HepG2 (cell line): ENCODE measurements around the gene TGIF1. TPM values are rescaled to one million over a fixed set of nuclear protein-coding genes. Genes with fewer than 3 reads are reported as not detected.

Source experiments
- DNMT3B ChIP-seq: conservative IDR thresholded peaks from 2 replicates; pipeline ENCODE4 v1.6.1; 2016; ENCODE audit warnings: missing biosample characterization, control low read depth
- MEIS2 ChIP-seq: sonication (generic); formaldehyde crosslinking; IDR thresholded peaks from 2 replicates; pipeline ENCODE4 v1.9.0; 2021; ENCODE audit warnings: mild to moderate bottlenecking, missing genetic modification reagents
- NBN ChIP-seq: fragments of 450-650 bp; conservative IDR thresholded peaks from 2 replicates; pipeline ENCODE4 v1.6.1; 2017
- REL ChIP-seq: sonication (generic); formaldehyde crosslinking; conservative IDR thresholded peaks from 2 replicates; pipeline ENCODE4 v1.8.0; 2022; ENCODE audit warnings: mild to moderate bottlenecking, missing genetic modification reagents, moderate library complexity
- ZBTB38 ChIP-seq: sonication (generic); formaldehyde crosslinking; IDR thresholded peaks from 2 replicates; pipeline ENCODE4 v1.5.1; 2020; ENCODE audit warnings: mild to moderate bottlenecking, missing genetic modification reagents
- ZNF3 ChIP-seq: IDR thresholded peaks from 2 replicates; pipeline ENCODE4 v1.7.0; 2017; ENCODE audit warnings: inconsistent platforms
- ZNF333 ChIP-seq: sonication (generic); formaldehyde crosslinking; IDR thresholded peaks from 2 replicates; pipeline ENCODE4 v1.4.0; 2020; ENCODE audit warnings: mild to moderate bottlenecking, missing genetic modification reagents, borderline replicate concordance
- ZNF605 ChIP-seq: sonication (generic); formaldehyde crosslinking; IDR thresholded peaks from 2 replicates; pipeline ENCODE4 v1.8.0; 2022; ENCODE audit warnings: mild to moderate bottlenecking, missing genetic modification reagents
- ZNF629 ChIP-seq: sonication (generic); formaldehyde crosslinking; conservative IDR thresholded peaks from 2 replicates; pipeline ENCODE4 v1.5.0; 2020; ENCODE audit warnings: missing genetic modification reagents
- polyA plus RNA-seq, 8 experiments: library from polyadenylated mRNA; depleted of rRNA in 3 of 8; stranded (reverse) in 7 of 8; unstranded in 1 of 8; fragments of >200 nt; fragmentation: Illumina TruSeq in 4 of 8; extraction: Trizol in 4 of 8; gene quantifications; 2 replicates each; pipeline versions ENCODE4 v1.2.1 to v1.2.3, GENCODE V29; 2011 to 2016; ENCODE audit warnings: low read depth in 4 of 8, missing spikeins in 1 of 8, mixed read lengths in 1 of 8; ENCODE audit not compliant: insufficient read depth in 1 of 8
- total RNA-seq, 5 experiments: library from RNA; depleted of rRNA; stranded (reverse); fragments of >200 nt; fragmentation: Illumina TruSeq; extraction: Trizol; gene quantifications; 2 replicates each; pipeline ENCODE4 v1.2.3, GENCODE V29; 2016; ENCODE audit warnings: low read depth in 1 of 5
- TF ChIP-seq, protein P1 (sequence below): sonication (generic); formaldehyde crosslinking; IDR thresholded peaks from 2 replicates; pipeline ENCODE4 v1.4.0; 2020; ENCODE audit warnings: mild to moderate bottlenecking, missing genetic modification reagents
- TF ChIP-seq, protein P2 (sequence below): sonication (generic); formaldehyde crosslinking; IDR thresholded peaks from 2 replicates; pipeline ENCODE4 v1.5.0; 2020; ENCODE audit warnings: mild to moderate bottlenecking, missing genetic modification reagents
- TF ChIP-seq, protein P3 (sequence below): sonication (generic); formaldehyde crosslinking; IDR thresholded peaks from 2 replicates; pipeline ENCODE4 v1.5.0; 2020; ENCODE audit warnings: mild to moderate bottlenecking, missing genetic modification reagents, borderline replicate concordance

Gene TGIF1
- total and polyA plus RNA-seq, 2 of the 13 experiments (the other 11 are each of a cell fraction or from before 2014, with no cell fraction given), result 50.0 to 76.1 TPM

DNA sequence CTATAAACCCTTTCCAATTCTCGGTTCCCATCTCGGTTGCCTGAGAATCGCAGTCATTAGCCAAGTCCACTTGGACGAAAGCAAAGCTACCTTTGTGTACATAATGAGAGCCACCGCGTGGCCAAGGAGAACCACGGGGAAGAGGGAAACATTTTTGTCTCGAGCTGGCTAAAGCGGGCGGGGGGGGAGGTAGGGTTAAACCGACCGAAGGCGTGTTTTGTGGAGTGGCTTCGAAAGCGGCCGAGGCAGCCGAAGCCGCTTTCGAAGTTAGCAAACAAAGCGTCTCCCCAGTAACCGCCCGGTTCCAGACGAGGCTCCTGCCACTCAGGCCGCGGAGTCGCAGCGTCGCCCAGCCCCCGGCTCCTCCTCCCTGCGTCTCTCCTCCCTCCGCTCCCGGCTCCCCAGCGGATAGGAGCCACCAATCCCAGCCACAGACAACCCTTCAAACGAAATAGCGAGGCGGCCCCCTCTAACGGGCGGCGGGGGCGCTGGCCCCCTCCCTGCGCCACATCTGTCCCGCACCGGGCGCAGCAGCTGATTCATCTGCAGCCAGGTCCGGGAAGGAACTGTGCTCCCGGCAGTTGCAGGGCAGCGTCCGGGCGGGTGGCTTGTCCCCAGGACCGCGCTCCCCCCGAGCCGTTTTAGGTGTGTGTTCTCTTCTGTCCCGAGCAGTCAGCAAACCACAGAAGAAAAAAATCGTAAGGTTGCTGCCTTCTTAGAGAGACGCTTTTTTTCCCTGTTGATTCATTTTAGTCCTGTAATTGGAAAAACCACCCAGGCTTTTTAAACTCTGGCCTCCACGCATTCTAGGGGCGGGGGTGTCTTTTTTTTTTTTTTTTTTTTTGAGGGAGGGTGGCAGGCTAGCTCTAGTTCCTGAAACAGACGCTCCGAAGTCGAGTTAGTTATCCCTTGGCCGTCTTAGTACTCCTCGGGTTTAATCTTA, 1.8 kb upstream of the TGIF1 start (continued):
- TF ChIP-seq, protein P1, sequence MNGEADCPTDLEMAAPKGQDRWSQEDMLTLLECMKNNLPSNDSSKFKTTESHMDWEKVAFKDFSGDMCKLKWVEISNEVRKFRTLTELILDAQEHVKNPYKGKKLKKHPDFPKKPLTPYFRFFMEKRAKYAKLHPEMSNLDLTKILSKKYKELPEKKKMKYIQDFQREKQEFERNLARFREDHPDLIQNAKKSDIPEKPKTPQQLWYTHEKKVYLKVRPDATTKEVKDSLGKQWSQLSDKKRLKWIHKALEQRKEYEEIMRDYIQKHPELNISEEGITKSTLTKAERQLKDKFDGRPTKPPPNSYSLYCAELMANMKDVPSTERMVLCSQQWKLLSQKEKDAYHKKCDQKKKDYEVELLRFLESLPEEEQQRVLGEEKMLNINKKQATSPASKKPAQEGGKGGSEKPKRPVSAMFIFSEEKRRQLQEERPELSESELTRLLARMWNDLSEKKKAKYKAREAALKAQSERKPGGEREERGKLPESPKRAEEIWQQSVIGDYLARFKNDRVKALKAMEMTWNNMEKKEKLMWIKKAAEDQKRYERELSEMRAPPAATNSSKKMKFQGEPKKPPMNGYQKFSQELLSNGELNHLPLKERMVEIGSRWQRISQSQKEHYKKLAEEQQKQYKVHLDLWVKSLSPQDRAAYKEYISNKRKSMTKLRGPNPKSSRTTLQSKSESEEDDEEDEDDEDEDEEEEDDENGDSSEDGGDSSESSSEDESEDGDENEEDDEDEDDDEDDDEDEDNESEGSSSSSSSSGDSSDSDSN (CRISPR knock-in tag), result peak; percentile 89
- TF ChIP-seq, protein P2, sequence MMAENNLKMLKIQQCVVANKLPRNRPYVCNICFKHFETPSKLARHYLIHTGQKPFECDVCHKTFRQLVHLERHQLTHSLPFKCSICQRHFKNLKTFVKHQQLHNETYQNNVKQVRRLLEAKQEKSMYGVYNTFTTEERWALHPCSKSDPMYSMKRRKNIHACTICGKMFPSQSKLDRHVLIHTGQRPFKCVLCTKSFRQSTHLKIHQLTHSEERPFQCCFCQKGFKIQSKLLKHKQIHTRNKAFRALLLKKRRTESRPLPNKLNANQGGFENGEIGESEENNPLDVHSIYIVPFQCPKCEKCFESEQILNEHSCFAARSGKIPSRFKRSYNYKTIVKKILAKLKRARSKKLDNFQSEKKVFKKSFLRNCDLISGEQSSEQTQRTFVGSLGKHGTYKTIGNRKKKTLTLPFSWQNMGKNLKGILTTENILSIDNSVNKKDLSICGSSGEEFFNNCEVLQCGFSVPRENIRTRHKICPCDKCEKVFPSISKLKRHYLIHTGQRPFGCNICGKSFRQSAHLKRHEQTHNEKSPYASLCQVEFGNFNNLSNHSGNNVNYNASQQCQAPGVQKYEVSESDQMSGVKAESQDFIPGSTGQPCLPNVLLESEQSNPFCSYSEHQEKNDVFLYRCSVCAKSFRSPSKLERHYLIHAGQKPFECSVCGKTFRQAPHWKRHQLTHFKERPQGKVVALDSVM, result peak; percentile 38
- TF ChIP-seq NBN (no peak), REL (CRISPR knock-in tag) (peak; percentile 84; the same call in 1 of the 2 replicates), ZNF333 (CRISPR knock-in tag) (peak; percentile 73; the same call in 1 of the 2 replicates), ZNF605 (CRISPR knock-in tag) (peak; percentile 66), MEIS2 (peak; percentile 95), ZNF3 (CRISPR knock-in tag) (no peak), ZNF629 (CRISPR knock-in tag) (no peak), ZBTB38 (peak; percentile 65; the same call in 1 of the 2 replicates), DNMT3B (CRISPR knock-in tag) (no peak)
- TF ChIP-seq, protein P3, sequence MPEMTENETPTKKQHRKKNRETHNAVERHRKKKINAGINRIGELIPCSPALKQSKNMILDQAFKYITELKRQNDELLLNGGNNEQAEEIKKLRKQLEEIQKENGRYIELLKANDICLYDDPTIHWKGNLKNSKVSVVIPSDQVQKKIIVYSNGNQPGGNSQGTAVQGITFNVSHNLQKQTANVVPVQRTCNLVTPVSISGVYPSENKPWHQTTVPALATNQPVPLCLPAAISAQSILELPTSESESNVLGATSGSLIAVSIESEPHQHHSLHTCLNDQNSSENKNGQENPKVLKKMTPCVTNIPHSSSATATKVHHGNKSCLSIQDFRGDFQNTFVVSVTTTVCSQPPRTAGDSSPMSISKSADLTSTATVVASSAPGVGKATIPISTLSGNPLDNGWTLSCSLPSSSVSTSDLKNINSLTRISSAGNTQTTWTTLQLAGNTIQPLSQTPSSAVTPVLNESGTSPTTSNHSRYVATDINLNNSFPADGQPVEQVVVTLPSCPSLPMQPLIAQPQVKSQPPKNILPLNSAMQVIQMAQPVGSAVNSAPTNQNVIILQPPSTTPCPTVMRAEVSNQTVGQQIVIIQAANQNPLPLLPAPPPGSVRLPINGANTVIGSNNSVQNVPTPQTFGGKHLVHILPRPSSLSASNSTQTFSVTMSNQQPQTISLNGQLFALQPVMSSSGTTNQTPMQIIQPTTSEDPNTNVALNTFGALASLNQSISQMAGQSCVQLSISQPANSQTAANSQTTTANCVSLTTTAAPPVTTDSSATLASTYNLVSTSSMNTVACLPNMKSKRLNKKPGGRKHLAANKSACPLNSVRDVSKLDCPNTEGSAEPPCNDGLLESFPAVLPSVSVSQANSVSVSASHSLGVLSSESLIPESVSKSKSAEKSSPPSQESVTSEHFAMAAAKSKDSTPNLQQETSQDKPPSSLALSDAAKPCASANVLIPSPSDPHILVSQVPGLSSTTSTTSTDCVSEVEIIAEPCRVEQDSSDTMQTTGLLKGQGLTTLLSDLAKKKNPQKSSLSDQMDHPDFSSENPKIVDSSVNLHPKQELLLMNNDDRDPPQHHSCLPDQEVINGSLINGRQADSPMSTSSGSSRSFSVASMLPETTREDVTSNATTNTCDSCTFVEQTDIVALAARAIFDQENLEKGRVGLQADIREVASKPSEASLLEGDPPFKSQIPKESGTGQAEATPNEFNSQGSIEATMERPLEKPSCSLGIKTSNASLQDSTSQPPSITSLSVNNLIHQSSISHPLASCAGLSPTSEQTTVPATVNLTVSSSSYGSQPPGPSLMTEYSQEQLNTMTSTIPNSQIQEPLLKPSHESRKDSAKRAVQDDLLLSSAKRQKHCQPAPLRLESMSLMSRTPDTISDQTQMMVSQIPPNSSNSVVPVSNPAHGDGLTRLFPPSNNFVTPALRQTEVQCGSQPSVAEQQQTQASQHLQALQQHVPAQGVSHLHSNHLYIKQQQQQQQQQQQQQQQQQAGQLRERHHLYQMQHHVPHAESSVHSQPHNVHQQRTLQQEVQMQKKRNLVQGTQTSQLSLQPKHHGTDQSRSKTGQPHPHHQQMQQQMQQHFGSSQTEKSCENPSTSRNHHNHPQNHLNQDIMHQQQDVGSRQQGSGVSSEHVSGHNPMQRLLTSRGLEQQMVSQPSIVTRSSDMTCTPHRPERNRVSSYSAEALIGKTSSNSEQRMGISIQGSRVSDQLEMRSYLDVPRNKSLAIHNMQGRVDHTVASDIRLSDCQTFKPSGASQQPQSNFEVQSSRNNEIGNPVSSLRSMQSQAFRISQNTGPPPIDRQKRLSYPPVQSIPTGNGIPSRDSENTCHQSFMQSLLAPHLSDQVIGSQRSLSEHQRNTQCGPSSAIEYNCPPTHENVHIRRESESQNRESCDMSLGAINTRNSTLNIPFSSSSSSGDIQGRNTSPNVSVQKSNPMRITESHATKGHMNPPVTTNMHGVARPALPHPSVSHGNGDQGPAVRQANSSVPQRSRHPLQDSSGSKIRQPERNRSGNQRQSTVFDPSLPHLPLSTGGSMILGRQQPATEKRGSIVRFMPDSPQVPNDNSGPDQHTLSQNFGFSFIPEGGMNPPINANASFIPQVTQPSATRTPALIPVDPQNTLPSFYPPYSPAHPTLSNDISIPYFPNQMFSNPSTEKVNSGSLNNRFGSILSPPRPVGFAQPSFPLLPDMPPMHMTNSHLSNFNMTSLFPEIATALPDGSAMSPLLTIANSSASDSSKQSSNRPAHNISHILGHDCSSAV (CRISPR knock-in tag), result no peak
